Parathyroid adenoma (tissue), 2 donors: ENCODE results near the gene BHMT2.
A peak's percentile ranks its signal among the peaks of the same experiment; 100 is the strongest.

ENCODE experiments used
- H2AFZ ChIP-seq: fragments of 300-600 bp; sonication (generic); one replicate; pipeline ENCODE4 v1.7.0; 2017; ENCODE audit warnings: antibody characterized with exemption, mild to moderate bottlenecking
- H3K27ac ChIP-seq: fragments of 300-600 bp; sonication (generic); one replicate; pipeline ENCODE4 v1.7.0; 2017
- H3K27me3 ChIP-seq: fragments of 300-600 bp; sonication (generic); one replicate; pipeline ENCODE4 v1.7.0; 2017; ENCODE audit warnings: low read length; ENCODE audit not compliant: control insufficient read depth, insufficient read depth
- H3K36me3 ChIP-seq: fragments of 300-600 bp; sonication (generic); one replicate; pipeline ENCODE4 v1.7.0; 2017; ENCODE audit warnings: low read length; ENCODE audit not compliant: control insufficient read depth, insufficient read depth
- H3K4me1 ChIP-seq: fragments of 300-600 bp; sonication (generic); one replicate; pipeline ENCODE4 v1.7.0; 2017; ENCODE audit warnings: control low read depth
- H3K4me2 ChIP-seq: fragments of 300-600 bp; sonication (generic); one replicate; pipeline ENCODE4 v1.7.0; 2017; ENCODE audit warnings: low read length
- H3K4me3 ChIP-seq: fragments of 300-600 bp; sonication (generic); one replicate; pipeline ENCODE4 v1.7.0; 2017; ENCODE audit warnings: low read depth, low read length
- H3K79me2 ChIP-seq: fragments of 300-600 bp; sonication (generic); one replicate; pipeline ENCODE4 v1.7.0; 2017; ENCODE audit warnings: control low read depth
- H3K9ac ChIP-seq: fragments of 300-600 bp; sonication (generic); one replicate; pipeline ENCODE4 v1.7.0; 2017; ENCODE audit warnings: mild to moderate bottlenecking
- H3K9me3 ChIP-seq: fragments of 300-600 bp; sonication (generic); one replicate; pipeline ENCODE4 v1.7.0; 2017; ENCODE audit warnings: low read length; ENCODE audit not compliant: control insufficient read depth
- CTCF ChIP-seq: fragments of 300-600 bp; sonication (generic); IDR thresholded peaks from one replicate; pipeline ENCODE4 v1.7.0; 2017; ENCODE audit warnings: antibody characterized with exemption, mild to moderate bottlenecking
- donor health status: primary hyperparathyroidism.

Gene BHMT2

GRCh38 chr5:79055017-79055416 is 14.6 kb upstream of the BHMT2 start:
- no peak overlapping the region for H3K4me2 ChIP-seq
- no peak overlapping the region for H2AFZ ChIP-seq
- H3K4me1 ChIP-seq: no peaks in the 10 kb centered on the region
- H3K9me3 ChIP-seq: peaks cover 4% of the 10 kb centered on the region
- H3K27ac ChIP-seq: no peak overlapping the region
- H3K79me2 ChIP-seq: no peaks in the 10 kb centered on the region
- TF ChIP-seq CTCF: no peak
- H3K36me3 ChIP-seq: no peaks in the 10 kb centered on the region
- no peak overlapping the region for H3K4me3 ChIP-seq
- no peaks in the 10 kb centered on the region for H3K27me3 ChIP-seq
- no peak overlapping the region for H3K9ac ChIP-seq

- Histone ChIP-seq H3K4me1 (no peaks in the 10 kb centered on the region), H3K36me3 (no peaks in the 10 kb centered on the region), H3K79me2 (no peaks in the 10 kb centered on the region), H3K9ac (no peak overlapping the region), H2AFZ (no peak overlapping the region), H3K27ac (no peak overlapping the region), H3K4me2 (no peak overlapping the region), H3K27me3 (no peaks in the 10 kb centered on the region), H3K9me3 (peaks cover 2% of the 10 kb centered on the region), H3K4me3 (no peak overlapping the region)
- no peak for TF ChIP-seq CTCF
These were observed 12.7 kb upstream of the BHMT2 start for GRCh38 chr5:79056847-79057246.

GRCh38 chr5:79059674-79060073 is 9.9 kb upstream of the BHMT2 start:
- Histone ChIP-seq H2AFZ (no peak overlapping the region), H3K9ac (no peak overlapping the region), H3K27ac (no peak overlapping the region), H3K4me1 (no peaks in the 10 kb centered on the region), H3K4me3 (no peak overlapping the region), H3K4me2 (no peak overlapping the region), H3K79me2 (no peaks in the 10 kb centered on the region), H3K36me3 (no peaks in the 10 kb centered on the region), H3K27me3 (no peaks in the 10 kb centered on the region), H3K9me3 (no peaks in the 10 kb centered on the region)
- TF ChIP-seq CTCF: no peak

GRCh38 chr5:79062436-79062835 is 7.1 kb upstream of the BHMT2 start:
- no peaks in the 10 kb centered on the region for H3K9me3 ChIP-seq
- H3K4me1 ChIP-seq: no peaks in the 10 kb centered on the region
- no peaks in the 10 kb centered on the region for H3K79me2 ChIP-seq
- TF ChIP-seq CTCF: no peak
- no peaks in the 10 kb centered on the region for H3K27me3 ChIP-seq
- no peak overlapping the region for H3K4me3 ChIP-seq
- H3K9ac ChIP-seq: no peak overlapping the region
- H3K27ac ChIP-seq: no peak overlapping the region
- no peak overlapping the region for H3K4me2 ChIP-seq
- H2AFZ ChIP-seq: no peak overlapping the region
- H3K36me3 ChIP-seq: no peaks in the 10 kb centered on the region

- H3K27ac ChIP-seq: peak overlapping the region; percentile 27
- no peak for TF ChIP-seq CTCF
- H3K27me3 ChIP-seq: no peaks in the 10 kb centered on the region
- no peaks in the 10 kb centered on the region for H3K9me3 ChIP-seq
- H3K36me3 ChIP-seq: no peaks in the 10 kb centered on the region
- no peak overlapping the region for H3K4me3 ChIP-seq
- H3K9ac ChIP-seq: no peak overlapping the region
- H2AFZ ChIP-seq: no peak overlapping the region
- no peak overlapping the region for H3K4me2 ChIP-seq
- H3K4me1 ChIP-seq: no peaks in the 10 kb centered on the region
- H3K79me2 ChIP-seq: no peaks in the 10 kb centered on the region
These were observed 742 bp downstream of the BHMT2 start for GRCh38 chr5:79070350-79070667.
